Embryonic facial prominence (tissue), 1 donor: ENCODE measurements around the gene PROX2.

Experiments used
- DNase-seq: peaks from one replicate; pipeline ENCODE4 v3.0.0-alpha.2; 2016; ENCODE audit errors: extremely low spot score

PROX2 gene

DNA sequence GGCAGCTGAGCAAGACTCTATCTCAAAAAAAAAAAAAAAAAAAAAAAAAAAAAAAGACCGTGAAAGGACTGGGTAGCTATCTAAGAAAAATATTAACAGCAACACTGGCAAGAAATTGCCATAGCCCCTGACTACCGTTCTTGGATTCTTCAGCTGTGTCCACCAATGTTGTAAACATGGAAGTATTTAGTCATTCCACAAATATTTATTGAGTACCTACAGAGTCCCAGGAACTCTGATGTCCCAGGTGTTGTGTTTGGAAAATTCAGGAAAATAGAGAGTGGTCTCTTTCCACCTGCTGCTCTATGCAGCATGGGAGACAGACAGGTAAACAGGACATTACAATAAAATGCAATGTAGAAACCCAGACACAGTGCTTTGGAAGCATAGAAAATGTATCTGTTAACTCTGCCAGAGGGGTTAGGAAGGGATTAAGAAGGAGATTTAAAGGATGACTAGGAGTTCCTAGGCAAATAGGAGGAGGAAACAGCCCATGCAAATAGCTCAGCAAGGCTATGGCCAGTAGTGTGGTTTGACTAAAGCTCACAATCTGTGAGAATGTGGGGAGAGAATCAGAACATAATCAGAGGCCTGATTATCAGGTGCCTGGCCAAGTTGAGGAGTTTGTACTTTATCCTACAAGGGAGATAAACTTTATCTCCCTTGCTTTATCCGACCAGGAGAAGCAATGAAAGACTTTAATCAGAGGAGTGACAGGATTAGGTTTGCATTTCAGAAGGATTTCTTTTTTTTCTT lies 3.7 kb upstream of the PROX2 start:
- DNase-seq: no peak

DNA sequence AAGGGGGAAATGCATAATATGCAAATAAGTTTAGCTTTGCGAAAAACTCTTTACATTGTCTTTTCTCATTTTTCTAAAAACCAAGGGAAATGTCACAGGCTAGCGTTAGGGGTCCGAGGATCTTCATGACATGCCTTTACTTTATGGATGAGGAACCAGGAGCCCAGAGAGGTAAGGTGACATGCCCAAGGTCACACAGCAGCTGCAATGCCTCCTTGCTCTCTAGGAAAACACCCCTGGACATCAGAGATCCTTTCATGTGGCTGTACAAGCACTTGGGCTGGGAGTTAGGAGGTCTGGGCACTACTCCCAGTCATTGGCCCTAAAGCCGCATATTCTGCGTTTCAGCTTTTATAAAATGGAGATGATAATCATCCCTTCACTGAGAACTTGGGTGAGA lies 741 bp downstream of the PROX2 start:
- DNase-seq: no peak

DNA sequence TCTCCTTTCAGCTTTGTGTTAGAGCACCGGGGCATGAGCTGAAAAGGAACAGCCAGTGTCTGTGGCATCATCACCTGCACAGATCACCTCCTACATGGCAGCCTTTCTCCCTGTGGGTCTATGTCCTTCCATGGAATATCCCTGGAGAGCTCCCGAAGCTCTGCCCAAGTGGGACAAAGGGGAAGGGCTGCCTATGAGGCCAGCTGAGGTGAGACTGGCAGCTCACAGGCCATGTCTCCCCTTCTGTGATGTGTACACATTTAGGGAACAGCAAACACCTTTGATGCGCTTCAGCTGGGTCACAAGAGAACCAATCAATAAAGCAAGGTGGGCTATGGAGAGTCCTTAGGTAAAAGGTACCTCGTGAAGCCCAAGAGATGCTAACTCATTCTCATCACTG lies 4.1 kb downstream of the PROX2 start:
- no peak for DNase-seq

DNA sequence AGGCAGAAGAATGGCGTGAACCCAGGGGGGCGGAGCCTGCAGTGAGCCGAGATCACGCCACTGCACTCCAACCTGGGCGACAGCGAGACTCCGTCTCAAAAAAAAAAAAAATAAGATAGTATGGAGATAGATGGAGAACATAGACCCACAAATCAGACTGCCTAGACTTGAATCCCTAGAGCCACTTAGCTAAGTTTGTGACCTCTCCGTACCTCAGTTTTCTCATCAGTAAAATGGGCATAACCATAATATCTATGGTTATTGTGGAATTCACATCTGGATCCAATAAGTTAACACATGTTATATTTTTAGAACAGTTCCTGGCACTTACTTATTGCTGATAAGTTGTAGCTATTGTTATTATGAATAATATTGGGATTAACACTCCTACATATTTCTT lies 7.2 kb downstream of the PROX2 start:
- DNase-seq: no peak

DNA sequence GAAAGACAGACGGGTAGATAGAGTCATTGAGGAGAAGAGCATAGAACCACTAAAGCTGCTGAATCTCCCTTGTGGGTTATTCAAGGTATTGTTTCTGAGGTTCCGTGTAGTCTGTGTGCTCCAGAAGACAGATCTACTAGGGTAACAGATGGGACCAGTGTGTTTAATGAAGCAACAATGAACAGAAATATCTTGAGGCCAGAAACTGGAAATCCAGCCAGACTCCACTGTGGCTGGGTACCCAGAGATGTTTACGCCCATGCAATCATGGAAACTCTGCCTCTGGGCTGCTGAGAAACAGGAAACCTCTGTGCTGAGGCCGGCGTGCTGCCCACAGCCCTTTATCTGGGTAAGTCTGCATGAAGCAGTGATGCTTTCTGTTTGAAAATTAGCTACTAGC lies 8.3 kb downstream of the PROX2 start:
- no peak for DNase-seq

DNA sequence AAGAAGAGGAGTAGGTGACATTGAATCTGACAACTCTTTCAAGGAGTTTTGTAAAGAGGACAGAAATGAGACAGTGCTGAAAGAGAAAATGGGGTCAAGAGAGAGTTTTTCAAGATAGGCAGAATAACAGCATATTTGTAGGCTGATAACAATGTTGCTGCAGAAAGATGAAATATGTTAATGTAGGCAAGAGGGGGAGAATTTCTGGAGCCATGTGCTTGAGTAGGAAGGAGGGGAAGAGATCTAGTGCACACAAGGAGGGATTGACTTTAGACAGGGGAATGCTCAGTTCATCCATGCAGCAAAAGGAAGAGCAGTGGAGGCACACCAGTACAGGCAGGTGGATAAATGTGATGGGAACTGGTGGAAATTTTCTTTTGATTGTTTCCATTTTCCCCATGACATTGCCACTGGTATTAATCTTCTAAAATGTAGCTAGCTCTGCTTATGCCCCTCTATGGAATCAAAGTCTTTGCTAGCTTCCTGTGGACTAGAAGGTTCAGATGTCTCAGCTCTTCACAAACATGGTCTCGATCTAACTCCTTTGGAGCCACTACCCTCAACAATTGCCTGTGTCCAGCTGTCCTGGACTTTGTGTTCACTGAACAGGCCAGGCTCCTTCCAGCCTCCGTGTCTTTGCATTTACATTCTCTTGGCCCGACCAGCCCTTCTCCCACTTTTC lies 9.1 kb downstream of the PROX2 start:
- DNase-seq: no peak

DNA sequence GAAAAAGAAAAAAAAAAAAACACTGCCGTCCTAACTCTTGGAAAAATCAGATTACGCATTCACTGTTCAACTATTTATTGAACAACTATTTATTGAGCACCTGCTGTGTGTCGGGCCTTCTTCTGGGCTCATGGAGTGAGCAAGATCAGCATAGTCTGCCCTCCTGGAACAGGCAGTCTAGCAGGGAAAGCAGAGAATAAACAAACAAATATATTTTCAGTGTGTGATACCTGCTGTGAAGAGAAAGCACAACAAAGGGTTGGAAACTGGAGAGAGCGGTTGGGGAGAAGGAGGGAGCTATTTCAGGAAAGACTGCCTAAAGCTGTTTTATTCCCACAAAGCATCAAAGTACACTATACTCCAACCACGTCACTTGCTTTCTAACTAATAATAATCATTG lies 10.8 kb downstream of the PROX2 start:
- no peak for DNase-seq

DNA sequence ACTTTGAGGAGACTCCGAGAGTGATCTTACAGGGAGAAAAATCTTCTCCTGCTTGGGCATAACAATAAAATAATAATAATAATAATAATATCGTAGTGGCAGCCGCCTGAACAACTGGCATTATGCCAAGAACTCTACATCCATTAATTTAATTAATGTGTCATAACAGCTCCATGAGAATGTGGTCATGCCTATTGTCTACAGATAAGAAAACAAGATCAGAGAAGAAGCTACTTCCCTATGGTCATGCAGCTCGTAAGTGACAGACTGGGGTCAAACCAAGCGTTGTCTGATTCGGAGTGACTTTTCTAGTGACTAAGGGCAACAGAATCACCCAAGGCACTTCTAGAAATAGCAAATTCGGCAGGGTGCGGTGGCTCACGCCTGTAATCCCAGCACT lies 11.7 kb downstream of the PROX2 start:
- DNase-seq: no peak

DNA sequence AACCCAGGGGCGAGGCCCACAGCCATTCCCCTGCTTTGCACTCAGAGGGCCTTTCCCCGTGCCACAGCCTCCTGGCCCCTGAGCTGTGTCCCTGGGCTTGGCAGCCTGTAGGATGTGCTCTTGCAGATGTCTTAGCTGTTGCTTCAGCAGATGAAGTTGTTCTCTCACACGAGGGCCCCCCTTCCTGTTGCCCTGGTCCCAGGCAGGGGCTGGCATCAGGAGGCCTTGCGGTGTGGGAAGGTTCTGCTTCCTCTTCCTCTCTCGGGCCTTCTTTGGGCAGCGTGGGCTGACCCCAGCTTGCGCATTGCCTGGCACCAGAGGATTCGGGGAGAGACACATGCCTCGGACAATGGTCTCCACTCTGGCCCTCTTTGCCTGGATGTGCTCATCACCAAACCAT lies 12.7 kb downstream of the PROX2 start:
- no peak for DNase-seq

DNA sequence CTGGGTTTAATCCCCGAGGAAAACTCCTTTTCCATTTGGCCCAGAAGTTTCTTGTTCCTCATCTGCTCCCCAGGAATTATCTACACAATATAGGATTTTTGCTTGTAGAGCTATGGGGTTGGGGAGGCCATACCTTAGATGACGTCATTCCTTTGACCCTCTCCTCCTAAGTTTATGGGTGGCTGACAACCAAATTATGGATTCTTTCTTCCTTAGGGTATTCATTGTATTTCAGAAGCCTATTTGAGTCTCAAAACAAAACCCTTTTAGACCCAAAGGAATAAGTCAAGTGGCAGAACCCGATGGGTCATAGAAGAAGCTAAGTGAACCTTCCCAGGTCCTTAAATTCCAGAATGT lies 14.2 kb downstream of the PROX2 start:
- DNase-seq: no peak

DNA sequence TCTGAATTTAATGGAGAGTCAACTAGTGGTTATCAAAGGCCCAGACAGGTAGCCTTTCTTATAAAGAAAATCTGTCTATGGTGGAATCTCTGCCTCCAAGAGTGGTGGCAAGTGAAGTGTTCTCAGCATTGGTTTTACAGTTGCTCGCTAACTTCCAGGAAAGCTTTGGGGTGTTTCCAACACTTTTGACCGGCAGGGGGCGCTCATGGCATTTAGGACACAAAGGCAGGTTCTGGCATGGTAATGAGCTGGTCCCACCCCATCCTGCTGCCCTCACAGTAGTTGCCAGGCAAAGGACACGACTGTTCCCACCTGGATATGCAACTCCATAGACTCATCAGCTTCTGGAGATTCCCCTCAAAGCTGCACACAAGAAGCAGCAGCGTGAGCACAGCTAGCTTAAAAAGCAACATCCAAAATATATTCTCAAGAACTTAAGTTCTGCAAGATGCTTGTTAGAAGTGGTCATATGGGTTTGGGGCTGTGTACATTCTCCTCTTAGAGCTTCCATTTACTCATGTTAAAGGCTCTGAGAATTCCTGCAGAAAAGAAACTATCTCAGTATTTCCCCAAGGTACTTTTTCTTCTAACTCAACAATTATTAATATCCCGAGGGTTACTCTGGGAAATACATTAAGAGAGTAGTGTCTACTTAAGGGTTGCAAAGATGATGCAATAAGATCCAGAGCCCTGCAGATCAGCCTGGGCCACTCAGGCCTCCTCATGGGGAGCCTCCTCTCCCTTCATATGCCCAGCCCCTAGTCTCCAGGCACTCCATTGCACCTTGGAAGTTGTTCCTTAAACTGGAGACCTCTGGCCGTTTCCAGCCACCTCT lies 14.8 kb downstream of the PROX2 start:
- no peak for DNase-seq

DNA sequence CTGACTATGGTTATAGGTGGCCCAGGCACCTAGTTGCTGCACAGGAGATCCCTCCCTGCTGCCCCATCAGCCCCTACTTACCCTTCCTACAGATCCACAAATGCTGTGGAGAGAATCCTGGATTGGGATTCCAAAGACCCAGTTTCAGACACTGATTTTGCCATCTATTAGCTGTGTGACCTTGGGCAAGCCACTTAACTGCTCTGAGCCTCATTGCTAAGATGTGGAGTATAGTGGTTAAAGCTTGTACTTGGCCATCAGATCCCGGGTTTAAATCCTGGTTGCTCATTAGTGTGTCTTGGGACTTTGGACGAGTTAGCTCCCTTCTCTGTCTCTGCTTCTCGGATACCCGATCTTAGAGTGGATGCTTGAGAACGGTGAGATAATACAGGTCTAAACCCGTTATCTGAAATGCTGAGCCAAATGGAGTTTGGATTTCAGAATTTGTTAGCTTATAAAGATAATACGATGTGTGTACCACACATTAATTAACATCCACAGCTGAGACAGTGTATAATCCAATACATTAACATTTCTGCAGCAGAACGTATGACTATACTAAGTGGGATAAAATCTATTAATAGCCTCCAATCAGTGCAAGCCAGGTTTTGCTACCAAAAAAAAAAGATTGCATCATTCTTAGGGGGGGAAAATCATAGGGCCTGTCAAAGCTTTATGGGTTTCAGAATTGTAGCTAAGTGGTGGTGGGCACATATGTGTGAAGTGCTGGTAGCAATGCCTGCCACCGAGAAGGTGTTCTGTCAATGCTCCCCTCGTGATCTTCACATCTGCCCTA lies 16.0 kb downstream of the PROX2 start:
- no peak for DNase-seq

DNA sequence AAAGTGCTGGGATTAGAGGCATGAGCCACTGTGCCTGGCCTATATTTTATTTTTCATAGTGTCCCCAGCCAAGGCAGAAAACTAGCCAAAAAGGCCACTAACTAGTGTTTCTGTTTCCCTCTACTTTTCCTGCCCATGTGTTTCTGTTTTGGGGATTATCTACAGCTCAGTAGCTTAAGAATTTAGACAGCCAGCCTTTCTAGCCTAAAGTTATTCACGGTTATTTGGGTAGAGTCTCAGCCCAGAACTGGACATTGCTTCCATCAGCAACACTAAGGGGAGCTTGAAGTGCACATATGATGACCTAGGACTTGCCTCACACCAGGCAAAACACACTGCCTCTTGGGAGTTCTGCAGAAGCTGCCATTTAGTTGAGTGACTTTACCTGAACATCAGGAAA lies 17.9 kb downstream of the PROX2 start:
- DNase-seq: no peak

DNA sequence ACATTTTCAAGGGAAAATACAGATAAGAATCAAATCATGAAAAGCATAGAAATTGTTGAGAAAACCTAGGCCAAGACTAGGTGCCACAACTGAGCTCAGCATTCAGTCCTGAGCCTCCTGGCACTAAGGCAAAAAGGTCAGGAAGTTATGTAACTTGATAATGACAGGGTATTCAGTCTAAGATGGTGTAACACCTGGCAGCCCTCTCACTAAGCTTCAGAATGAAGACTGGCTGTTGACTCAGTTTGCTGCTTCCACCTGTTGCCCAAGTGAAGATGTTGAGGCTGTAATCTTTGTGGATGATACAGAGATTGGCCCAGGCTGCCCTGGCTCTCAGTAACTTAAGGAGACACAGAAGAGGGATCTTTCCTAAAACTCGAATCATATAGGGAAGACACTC lies 19.6 kb downstream of the PROX2 start:
- no peak for DNase-seq

DNA sequence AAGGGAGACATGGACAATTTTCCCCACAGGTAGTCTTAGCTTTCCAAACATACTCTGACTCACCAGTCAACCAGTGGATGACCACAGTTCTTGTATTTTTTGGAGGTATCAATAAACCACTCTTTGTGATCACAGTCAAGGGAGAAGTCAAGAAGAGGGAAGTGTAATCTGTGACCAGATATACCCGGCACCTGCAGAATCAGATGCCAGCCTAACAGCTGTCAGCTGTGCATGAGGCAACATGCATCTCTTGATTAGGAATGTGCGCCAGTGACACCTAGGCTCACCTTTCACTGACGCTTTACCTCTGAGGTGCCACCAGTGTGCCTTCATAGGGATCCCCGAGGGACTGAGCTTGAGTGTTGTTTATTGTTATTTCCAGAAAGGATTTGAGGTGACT lies 20.0 kb downstream of the PROX2 start:
- DNase-seq: no peak

DNA sequence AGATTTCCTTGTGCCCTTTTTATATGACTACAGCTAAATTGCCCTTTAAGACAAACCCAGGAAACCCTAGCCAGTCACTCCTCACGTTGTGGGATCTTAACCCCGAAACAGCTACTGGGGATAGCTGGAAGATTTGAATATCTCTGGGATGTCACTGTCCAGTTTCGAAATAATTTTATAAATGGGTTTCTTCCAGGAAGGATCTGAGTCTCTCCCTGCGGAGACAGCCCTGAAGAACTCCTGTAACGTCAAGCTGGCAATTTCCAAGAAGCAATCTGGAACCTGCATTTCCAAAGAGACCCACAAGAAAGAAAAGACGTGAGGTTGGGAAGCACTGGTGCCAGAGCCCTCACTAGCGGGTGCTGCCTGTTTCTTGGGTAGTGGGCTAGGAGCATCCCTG lies 20.9 kb downstream of the PROX2 start:
- DNase-seq: no peak

DNA sequence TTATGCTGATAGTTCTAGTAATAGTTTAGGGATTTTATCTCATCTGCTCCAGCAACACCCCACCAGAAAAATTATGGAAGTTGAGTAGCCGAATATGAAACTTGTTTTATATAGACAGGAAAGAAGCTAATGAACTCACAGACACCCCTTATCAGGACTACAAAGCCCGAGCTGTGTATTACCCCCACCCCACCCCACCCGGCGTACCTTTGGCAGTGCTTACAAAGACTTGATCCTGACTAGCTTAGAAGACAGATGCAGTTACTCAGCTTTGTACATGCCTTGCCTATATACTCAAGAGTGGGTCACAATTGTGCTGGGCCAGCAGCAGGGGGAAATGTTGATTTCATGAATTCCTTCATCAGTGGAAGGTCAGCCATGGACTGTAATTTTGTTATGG lies 22.4 kb downstream of the PROX2 start:
- no peak for DNase-seq

DNA sequence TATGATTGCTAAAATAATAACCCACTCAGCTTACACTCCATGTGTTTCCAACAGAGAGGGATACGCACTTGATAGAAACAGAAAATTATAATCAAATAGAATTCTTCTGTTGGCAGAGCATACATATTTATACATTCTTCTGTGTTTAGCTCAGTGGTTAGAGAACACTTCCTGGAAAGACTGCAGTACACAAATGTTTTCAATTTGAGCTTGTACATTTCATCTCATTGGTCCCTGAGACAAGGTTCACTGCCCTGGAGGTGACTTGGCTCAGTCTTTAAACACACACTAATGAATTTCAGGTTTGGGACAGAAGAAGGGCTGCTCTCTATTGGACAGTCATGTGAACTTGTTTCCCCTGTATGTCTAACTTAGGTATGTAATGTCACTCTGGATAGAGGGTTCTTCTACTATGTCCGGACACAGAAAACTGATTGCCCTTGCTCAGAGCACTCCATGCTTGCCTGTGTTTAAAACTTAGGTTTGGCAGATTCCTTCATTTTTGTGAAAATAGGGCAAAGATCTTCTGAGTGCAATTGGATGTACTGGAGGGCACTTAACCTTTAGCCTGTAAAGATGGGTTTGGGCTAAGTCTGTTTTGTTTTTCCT lies 22.9 kb downstream of the PROX2 start:
- DNase-seq: peak; percentile 81

DNA sequence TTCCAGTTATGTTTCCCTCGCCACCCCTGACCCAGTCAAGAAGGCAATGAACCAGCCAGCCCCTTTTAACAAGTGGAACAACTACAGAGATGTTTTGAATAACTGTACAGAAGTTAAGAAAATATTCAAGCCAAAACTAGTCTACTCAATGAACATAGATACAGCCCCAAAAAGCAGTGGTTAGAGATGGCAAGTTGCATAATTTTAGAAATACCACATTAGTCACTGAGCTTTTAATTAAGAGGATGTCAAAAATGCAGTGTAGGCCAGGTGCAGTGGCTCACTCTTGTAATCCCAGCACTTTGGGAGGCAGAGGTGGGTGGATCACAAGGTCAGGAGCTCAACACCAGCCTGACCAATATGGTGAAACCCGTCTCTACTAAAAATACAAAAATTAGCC lies 27.2 kb downstream of the PROX2 start:
- DNase-seq: no peak

DNA sequence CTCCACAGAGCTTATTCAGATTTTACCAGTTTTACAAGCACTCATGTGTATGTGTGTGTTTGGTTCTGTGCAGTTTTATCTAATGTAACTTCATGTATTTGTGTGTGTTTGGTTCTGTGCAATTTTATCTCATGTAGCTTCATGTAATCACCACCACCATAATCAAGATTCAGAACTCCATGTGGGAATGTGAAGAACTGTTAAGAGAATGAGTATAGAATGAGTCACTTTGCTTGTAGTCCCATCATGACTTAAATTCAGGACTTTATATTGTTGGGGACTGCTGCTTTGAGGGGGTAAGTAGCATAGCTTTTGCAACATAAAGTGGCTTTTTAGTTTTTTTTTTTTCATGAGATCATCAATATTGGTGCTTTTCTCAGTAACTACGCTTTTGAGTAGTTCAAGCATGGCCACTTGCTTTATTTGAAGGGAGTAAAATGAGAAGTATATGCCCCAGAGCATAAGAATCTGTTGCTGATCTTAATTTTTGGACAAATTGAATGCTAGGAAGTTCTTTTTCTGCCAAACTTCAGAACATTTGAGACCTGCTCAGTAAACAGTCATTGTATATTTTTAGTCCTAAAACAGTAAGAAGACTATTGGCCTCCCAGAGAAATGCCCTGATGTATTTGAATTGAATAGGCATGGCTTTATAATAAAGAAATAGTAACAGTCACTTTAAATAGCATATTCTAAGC lies 28.8 kb downstream of the PROX2 start:
- DNase-seq: peak; percentile 23

DNA sequence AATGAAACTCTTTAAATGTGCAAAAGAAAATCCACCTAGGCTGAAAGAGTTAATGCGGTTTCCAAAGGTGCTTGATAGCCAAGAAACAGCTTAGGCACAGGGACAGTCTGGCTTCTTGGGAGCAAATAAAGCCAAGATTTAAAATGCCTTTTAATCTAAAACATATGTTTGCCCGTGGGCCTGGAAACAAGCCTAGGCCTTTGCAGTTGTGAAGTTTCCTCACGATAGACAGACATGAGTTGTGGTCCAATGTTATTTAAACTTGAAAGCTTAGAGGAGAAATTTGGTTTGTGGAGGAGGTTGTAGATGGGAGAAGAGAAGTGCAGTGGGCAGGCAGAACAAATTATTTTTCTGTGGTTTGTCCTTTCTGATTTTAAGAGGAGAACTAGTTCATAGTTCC lies 29.8 kb downstream of the PROX2 start:
- peak; percentile 46 for DNase-seq
